ENCODE results near the gene SZT2. TPM values are rescaled to one million over a fixed set of nuclear protein-coding genes. Genes with fewer than 3 reads are reported as not detected.

Gene SZT2
- total and polyA plus RNA-seq, 2 of the 13 experiments (the other 11 are each of a cell fraction or from before 2014, with no cell fraction given): 8.0 to 8.8 TPM

- WGBS (ENCODE audit: low lambda C conversion rate): 92% methylated on average over 7 of the region's 9 CpGs
- ChIA-PET POLR2A (no interaction called here), CTCF (ENCODE audit: low intra/inter-chr PET ratio, low total read pairs) (no interaction called here)
- no peak for FAIRE-seq
- no peak for DNase-seq (ENCODE audit: low spot score)
- Histone ChIP-seq H3K9ac (ENCODE audit: insufficient read depth, low read depth, low read length) (no peak overlapping the region), H4K20me1 (ENCODE audit: insufficient read depth, low read length) (no peaks in the 10 kb centered on the region), H3K4me3 (replicated peaks in 1 of 3; ENCODE audit: insufficient read depth in 1 of 3, low read depth in 2 of 3, low read length in 3 of 3) (no peak overlapping the region), H2AFZ (ENCODE audit: low read length) (no peak overlapping the region), H3K4me2 (ENCODE audit: low read depth, low read length) (no peak overlapping the region), H3K79me2 (ENCODE audit: insufficient read depth, low read length) (no peaks in the 10 kb centered on the region), H3K36me3 (replicated peaks in 1 of 2; ENCODE audit: control insufficient read depth in 1 of 2, insufficient read depth in 2 of 2, low read length in 2 of 2) (peaks cover 15 to 65% of the 10 kb centered on the region in 2 experiments), H3K9me3 (ENCODE audit: low read length) (no peaks in the 10 kb centered on the region), H3K27me3 (ENCODE audit: control insufficient read depth in 1 of 2, insufficient read depth in 2 of 2, low read length in 2 of 2) (no peaks in the 10 kb centered on the region), H3K4me1 (ENCODE audit: insufficient read depth, low read length) (no peaks in the 10 kb centered on the region), H3K27ac (ENCODE audit: extremely low read length, insufficient read depth, low read length) (no peak overlapping the region)
- no peak for ATAC-seq
- TF ChIP-seq THYN1 (CRISPR knock-in tag; IDR thresholded peaks at IDR 0.05; ENCODE audit: borderline replicate concordance, low read depth): no peak
- intact Hi-C loops (cut with micrococcal nuclease; ENCODE audit: unreplicated experiment) (no loop called here), in situ Hi-C loops (cut with HindIII; ENCODE audit: extremely low pct_ligation_motif_present, low pct_unique_long_range_greater_than_20kb) (no loop called here)
- no TSS peak for BruUV-seq (replicated peaks)
Measured at GRCh38 chr1:43432171-43432860, 42.6 kb downstream of the SZT2 start.

DNA sequence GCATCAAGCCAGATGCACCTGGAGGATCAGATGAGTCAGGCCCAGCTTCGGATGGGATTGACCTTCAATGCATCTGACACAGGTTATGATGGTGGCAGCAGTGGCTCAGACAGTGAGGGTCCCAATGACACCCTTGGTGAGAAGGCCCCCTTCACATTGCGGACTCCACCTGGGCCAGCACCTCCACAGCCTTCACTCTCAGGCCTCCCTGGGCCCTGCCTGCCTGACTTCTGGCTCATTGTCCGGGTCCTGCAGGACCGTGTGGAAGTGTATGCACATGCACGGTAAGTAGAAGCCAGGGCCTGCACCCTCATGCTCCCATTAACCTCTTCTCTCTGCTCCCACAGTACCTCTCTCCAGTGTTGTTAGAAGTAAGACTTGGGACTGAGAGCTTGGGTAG lies 43.2 kb downstream of the SZT2 start:
- H3K9me3 ChIP-seq (ENCODE audit: low read length): no peaks in the 10 kb centered on the region
- no peak for TF ChIP-seq NFATC3 (CRISPR knock-in tag; IDR thresholded peaks at IDR 0.05)
- no peak for TF ChIP-seq PHF20 (CRISPR knock-in tag; IDR thresholded peaks at IDR 0.05)
- POLR2A ChIA-PET: no interaction called here
- CTCF ChIA-PET (ENCODE audit: low intra/inter-chr PET ratio, low total read pairs): no interaction called here
- no peak overlapping the region for H3K27ac ChIP-seq (ENCODE audit: extremely low read length, insufficient read depth, low read length)
- WGBS (ENCODE audit: low lambda C conversion rate): no CpG with 5 or more reads among the region's 5 CpGs
- no peak overlapping the region for H3K9ac ChIP-seq (ENCODE audit: insufficient read depth, low read depth, low read length)
- no TSS peak for BruUV-seq (replicated peaks)
- H3K27me3 ChIP-seq (ENCODE audit: control insufficient read depth in 1 of 2, insufficient read depth in 2 of 2, low read length in 2 of 2): no peaks in the 10 kb centered on the region
- DNase-seq (ENCODE audit: low spot score) (no peak), ATAC-seq (no peak), FAIRE-seq (no peak)
- peaks cover 14 to 59% of the 10 kb centered on the region in 2 experiments for H3K36me3 ChIP-seq (replicated peaks in 1 of 2; ENCODE audit: control insufficient read depth in 1 of 2, insufficient read depth in 2 of 2, low read length in 2 of 2)
- no peak overlapping the region for H2AFZ ChIP-seq (ENCODE audit: low read length)
- H3K4me3 ChIP-seq (replicated peaks in 1 of 3; ENCODE audit: insufficient read depth in 1 of 3, low read depth in 2 of 3, low read length in 3 of 3): no peak overlapping the region
- in situ Hi-C loops (cut with HindIII; ENCODE audit: extremely low pct_ligation_motif_present, low pct_unique_long_range_greater_than_20kb): no loop called here
- no peaks in the 10 kb centered on the region for H3K79me2 ChIP-seq (ENCODE audit: insufficient read depth, low read length)
- intact Hi-C loops (cut with micrococcal nuclease; ENCODE audit: unreplicated experiment): no loop called here
- no peaks in the 10 kb centered on the region for H3K4me1 ChIP-seq (ENCODE audit: insufficient read depth, low read length)
- H3K4me2 ChIP-seq (ENCODE audit: low read depth, low read length): no peak overlapping the region
- no peaks in the 10 kb centered on the region for H4K20me1 ChIP-seq (ENCODE audit: insufficient read depth, low read length)
